Adrenal gland (tissue), 12 donors: ENCODE results near the gene OPN1MW3. TPM values are rescaled to one million over a fixed set of nuclear protein-coding genes. Genes with fewer than 3 reads are reported as not detected.

ENCODE experiments used
- DNase-seq, 7 donors: peaks; one replicate each; pipeline ENCODE4 v3.0.0-alpha.2; 2019 to 2020
- H3K27ac ChIP-seq, 5 donors: fragments of 200-600 bp; sonication (generic) in 4 of 5; 1 replicate in 3 of 5; 2 replicates in 2 of 5; pipeline versions ENCODE4 v1.5.1 to v1.8.0; 2016 to 2020; ENCODE audit warnings: mild to moderate bottlenecking in 1 of 5
- H3K27me3 ChIP-seq: fragments of 200-600 bp; 2 replicates; pipeline ENCODE4 v1.8.0; 2021
- H3K36me3 ChIP-seq, 2 donors: fragments of 200-600 bp; replicated peaks in 1 of 2; 1 replicate in 1 of 2; 2 replicates in 1 of 2; pipeline versions ENCODE4 v1.5.1 to v1.8.0; 2018 to 2022
- H3K4me1 ChIP-seq, 2 donors: fragments of 200-600 bp; replicated peaks in 1 of 2; 1 replicate in 1 of 2; 2 replicates in 1 of 2; pipeline versions ENCODE4 v1.5.1 to v1.8.0; 2018 to 2021
- H3K4me3 ChIP-seq, 4 donors: fragments of 200-600 bp; sonication (generic) in 3 of 4; one replicate each; pipeline ENCODE4 v1.5.1; 2016 to 2018
- H3K9me3 ChIP-seq, 3 donors: fragments of 200-600 bp; sonication (generic) in 1 of 3; replicated peaks in 1 of 3; 1 replicate in 2 of 3; 2 replicates in 1 of 3; pipeline versions ENCODE4 v1.5.1 to v1.8.0; 2016 to 2021
- POLR2A ChIP-seq, 2 donors: fragments of 450-650 bp; IDR thresholded peaks; one replicate each; pipeline ENCODE4 v1.6.1; 2017; ENCODE audit warnings: antibody characterized with exemption in 2 of 2, mild to moderate bottlenecking in 2 of 2, moderate library complexity in 1 of 2
- WGBS, 4 donors: extraction: QIAGEN DNeasy Blood & Tissue Kit in 2 of 4; methylation state at CpG; one replicate each; pipeline versions ENCODE4 v1.1.5 to v1.1.7; 2013 to 2017; 5-methylcytosine and 5-hydroxymethylcytosine counted together
- intact Hi-C, 2 donors: fragments of 100-400 bp; cut with DNase I; formaldehyde crosslinking; loops; one replicate each; pipeline versions ENCODE4 v1.14.1 to v1.15.0; 2022 to 2023
- polyA plus RNA-seq, 3 donors: library from polyadenylated mRNA; stranded (reverse); fragments of 200-250 nt in 2 of 3; fragments of 350-450 nt in 1 of 3; fragmentation: Illumina TruSeq in 1 of 3; extraction: RNeasy Lipid Tissue Mini Kit (QIAGEN cat#74804) in 1 of 3; gene quantifications; one replicate each; pipeline ENCODE4 v1.2.3, GENCODE V29; 2013 to 2014
- total RNA-seq, 9 donors: library from RNA; depleted of rRNA in 4 of 9; stranded (reverse); fragments of >200 nt in 4 of 9; fragments of 120-200 nt in 1 of 9; fragmentation: NEBNext Ultra II Directional in 1 of 9; extraction: Animal tissue kit (Norgen Biotek cat#: 25700) in 1 of 9; gene quantifications; one replicate each; pipeline versions ENCODE4 v1.1.0 to v1.2.4, GENCODE V29; 2013 to 2023
- TF ChIP-seq, protein P1 (sequence below), 6 experiments: fragments of 450-650 bp in 4 of 6; fragments of 200-600 bp in 2 of 6; sonication (generic) in 1 of 6; IDR thresholded peaks; 1 replicate in 5 of 6; 2 replicates in 1 of 6; pipeline versions ENCODE4 v1.5.1 to v1.8.0; 2016 to 2021; ENCODE audit warnings: antibody characterized with exemption in 6 of 6, mild to moderate bottlenecking in 2 of 6, moderate library complexity in 1 of 6
- donor health status: healthy with polysubstance abuse.
- donor health status: Bipolar disorder and iron deficiency.
- donor health status: DM: yes; HTN: yes; CAD: no.
- donor health status: DM: no; HTN: no; CAD: no.
- donor health status: DM: no; HTN: no; CAD: no.
- donor health status: DM: yes; HTN: yes; CAD: no.

The OPN1MW3 gene
- total and polyA plus RNA-seq, 12 donors = not detected

DNA sequence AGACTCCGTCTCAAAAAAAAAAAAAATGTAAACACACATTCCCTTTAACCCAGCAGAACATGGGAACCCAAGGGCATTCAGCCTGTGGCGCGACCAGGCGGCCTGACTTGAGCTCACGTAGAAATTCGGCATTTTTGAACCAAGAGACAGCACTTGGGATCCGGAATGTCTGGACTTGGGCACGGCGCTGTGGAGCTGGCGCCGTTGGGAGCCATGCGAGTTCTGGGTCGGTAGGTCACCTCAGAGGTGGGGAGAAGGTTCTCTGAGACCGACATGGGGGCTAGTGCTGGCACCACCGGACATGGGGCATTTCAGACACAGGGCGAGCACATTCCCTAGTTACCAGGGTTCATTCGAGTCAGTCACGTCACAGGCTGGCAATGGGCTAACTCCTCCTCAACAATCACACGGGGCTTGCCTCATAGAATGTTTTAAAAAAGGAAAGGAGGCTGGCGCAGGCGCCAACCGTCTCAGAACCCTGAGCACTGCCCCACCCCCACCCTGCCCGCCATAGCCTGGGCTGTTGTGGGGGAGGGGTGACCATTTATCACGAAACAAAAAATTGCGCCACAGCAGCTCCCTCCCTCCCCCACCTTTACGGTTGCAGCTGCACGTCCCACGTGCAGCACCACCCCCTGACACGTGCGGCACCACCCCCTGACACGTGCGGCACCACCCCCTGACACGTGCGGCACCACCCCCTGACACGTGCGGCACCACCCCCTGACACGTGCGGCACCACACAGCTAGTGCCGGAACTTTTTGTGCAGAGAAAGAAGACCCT, 37.6 kb downstream of the OPN1MW3 start, which contains the start of gene TEX28:
Gene TEX28 (minus strand): TSS at position 334 of the 784 bp plus-strand sequence. CDS start 3,007 bp downstream, outside the sequence.
- WGBS, 4 donors = 87 to 94% (median 92%) methylated on average over 3 to 39 of the region's 39 CpGs
- intact Hi-C loops = no loop called here
- Histone ChIP-seq H3K27ac (no peak within 1 kb of the TSS), H3K27me3 (no peaks in the 10 kb centered on the region), H3K4me3 (no peak within 1 kb of the TSS), H3K9me3 (no peaks in the 10 kb centered on the region), H3K36me3 (no peaks in the 10 kb centered on the region), H3K4me1 (no peaks in the 10 kb centered on the region)
- DNase-seq = no peak
- no peak for TF ChIP-seq POLR2A (IDR thresholded peaks at IDR 0.05)
- TF ChIP-seq, protein P1, sequence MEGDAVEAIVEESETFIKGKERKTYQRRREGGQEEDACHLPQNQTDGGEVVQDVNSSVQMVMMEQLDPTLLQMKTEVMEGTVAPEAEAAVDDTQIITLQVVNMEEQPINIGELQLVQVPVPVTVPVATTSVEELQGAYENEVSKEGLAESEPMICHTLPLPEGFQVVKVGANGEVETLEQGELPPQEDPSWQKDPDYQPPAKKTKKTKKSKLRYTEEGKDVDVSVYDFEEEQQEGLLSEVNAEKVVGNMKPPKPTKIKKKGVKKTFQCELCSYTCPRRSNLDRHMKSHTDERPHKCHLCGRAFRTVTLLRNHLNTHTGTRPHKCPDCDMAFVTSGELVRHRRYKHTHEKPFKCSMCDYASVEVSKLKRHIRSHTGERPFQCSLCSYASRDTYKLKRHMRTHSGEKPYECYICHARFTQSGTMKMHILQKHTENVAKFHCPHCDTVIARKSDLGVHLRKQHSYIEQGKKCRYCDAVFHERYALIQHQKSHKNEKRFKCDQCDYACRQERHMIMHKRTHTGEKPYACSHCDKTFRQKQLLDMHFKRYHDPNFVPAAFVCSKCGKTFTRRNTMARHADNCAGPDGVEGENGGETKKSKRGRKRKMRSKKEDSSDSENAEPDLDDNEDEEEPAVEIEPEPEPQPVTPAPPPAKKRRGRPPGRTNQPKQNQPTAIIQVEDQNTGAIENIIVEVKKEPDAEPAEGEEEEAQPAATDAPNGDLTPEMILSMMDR (IDR thresholded peaks at IDR 0.05) = no peak

DNA sequence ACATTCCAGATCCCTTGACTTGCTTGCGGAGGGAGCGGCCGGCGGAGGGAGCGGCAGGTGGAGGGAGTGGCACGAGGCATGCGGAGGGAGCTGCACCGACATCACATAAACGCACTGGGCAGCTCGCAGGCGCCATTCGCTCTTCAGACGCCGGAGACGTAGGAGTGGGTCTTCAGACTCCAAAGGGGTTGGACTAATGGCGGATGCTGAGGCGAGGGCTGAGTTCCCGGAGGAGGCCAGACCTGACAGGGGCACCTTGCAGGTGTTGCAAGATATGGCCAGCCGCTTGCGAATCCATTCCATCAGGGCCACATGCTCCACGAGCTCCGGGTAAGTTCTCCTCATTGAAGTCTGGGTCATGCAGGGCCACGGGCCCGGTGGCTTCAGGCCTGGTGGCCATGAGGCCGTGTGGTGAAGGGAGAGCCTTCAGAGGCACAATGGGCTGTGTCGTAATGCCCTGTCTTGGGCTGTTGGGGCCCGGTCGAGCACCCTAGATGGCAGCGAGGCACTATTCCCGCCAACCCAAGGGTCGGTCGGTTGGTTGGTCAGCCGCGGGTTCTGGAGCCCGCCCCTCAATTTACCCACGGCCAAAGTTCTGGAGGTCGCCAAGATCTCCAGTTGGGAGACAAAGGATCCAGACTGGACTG, 38.4 kb downstream of the OPN1MW3 start, which contains the start of gene TKTL1:
Gene TKTL1 (plus strand): TSS at position 132 of the 647 bp plus-strand sequence. CDS start 65 bp downstream, at position 197.
- Histone ChIP-seq H3K9me3 (no peaks in the 10 kb centered on the region), H3K4me1 (no peaks in the 10 kb centered on the region), H3K27ac (no peak within 1 kb of the TSS), H3K4me3 (no peak within 1 kb of the TSS), H3K36me3 (no peaks in the 10 kb centered on the region), H3K27me3 (no peaks in the 10 kb centered on the region)
- DNase-seq = no peak
- intact Hi-C loops = no loop called here
- 94 to 95% (median 94%) methylated on average over 18 to 37 of the region's 37 CpGs for WGBS, 4 donors
- TF ChIP-seq, protein P1 (IDR thresholded peaks at IDR 0.05) = no peak
- no peak for TF ChIP-seq POLR2A (IDR thresholded peaks at IDR 0.05)

DNA sequence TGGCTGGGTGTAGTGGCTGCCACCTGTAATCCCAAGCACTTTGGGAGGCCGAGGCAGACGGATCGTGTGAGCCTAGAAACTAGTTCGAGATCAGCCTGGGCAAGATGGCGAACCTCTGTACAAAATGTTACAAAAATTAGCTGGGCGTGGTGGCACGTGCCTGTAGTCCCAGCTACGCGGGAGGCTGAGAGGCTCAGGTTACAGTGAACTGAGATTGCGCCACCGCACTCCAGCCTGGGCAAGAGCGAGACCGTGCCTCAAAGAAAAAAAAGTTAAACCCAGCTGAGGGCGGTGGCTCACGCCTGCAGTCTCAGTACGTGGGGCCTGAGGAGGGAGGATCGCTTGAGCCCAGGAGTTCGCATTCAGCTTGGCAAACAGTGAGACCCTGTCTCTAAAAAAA, 39.3 kb downstream of the OPN1MW3 start:
- no peak overlapping the region for H3K4me3 ChIP-seq
- H3K27me3 ChIP-seq = no peaks in the 10 kb centered on the region
- intact Hi-C loops = no loop called here
- no peak for TF ChIP-seq POLR2A (IDR thresholded peaks at IDR 0.05)
- TF ChIP-seq, protein P1 (IDR thresholded peaks at IDR 0.05) = no peak
- no peak for DNase-seq
- no peaks in the 10 kb centered on the region for H3K9me3 ChIP-seq
- no peak overlapping the region for H3K27ac ChIP-seq
- no peaks in the 10 kb centered on the region for H3K36me3 ChIP-seq
- no peaks in the 10 kb centered on the region for H3K4me1 ChIP-seq
- WGBS, 4 donors = 87 to 95% (median 89%) methylated on average over 18 of the region's 18 CpGs

DNA sequence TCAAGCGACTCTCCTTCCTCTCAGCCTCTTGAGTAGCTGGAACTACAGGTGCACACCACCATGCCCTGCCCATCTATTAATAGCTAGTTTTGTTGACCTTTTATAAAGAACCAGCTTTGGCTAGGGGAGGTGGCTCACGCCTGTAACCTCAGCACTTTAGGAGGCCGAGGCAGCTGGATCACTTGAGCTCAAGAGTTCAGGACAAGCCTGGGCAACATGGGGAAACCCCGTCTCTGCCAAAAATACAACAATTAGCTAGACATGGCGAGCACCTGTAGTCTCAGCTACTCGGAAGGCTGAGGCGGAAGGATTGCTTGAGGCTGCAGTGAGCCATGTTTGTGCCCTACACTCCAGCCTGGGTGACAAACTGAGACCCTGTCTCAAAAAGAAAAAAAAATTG, 40.9 kb downstream of the OPN1MW3 start:
- Histone ChIP-seq H3K9me3 (no peaks in the 10 kb centered on the region), H3K4me1 (no peaks in the 10 kb centered on the region), H3K36me3 (no peaks in the 10 kb centered on the region), H3K27ac (no peak overlapping the region), H3K4me3 (no peak overlapping the region), H3K27me3 (no peaks in the 10 kb centered on the region)
- TF ChIP-seq, protein P1 (IDR thresholded peaks at IDR 0.05) = no peak
- no peak for TF ChIP-seq POLR2A (IDR thresholded peaks at IDR 0.05)
- 77 to 89% (median 87%) methylated on average over 7 of the region's 7 CpGs for WGBS, 4 donors
- no peak for DNase-seq
- intact Hi-C loops = no loop called here
